ENCODE measurements around the gene MYLK.
"Not testable (repeated sequence)": the region's sequence is repeated elsewhere in the genome, so short reads cannot be mapped to it uniquely, and the experiment has no call there.

The MYLK gene

GRCh38 chr3:123884203-123884831 is at the start of gene MYLK:
MYLK (minus strand) TSS chr3:123884332; CDS start chr3:123793841, 90,491 bp downstream.
- DNase-seq (ENCODE audit: low spot score): peak; percentile 20

- no peak for DNase-seq (ENCODE audit: low spot score)
Measured at GRCh38 chr3:123930445-123930844, 46.3 kb upstream of the MYLK start.

- DNase-seq (ENCODE audit: low spot score): no peak
Measured at GRCh38 chr3:123929325-123929724, 45.2 kb upstream of the MYLK start.

- no peak for DNase-seq (ENCODE audit: low spot score)
Measured at GRCh38 chr3:123926396-123926795, 42.3 kb upstream of the MYLK start.

- DNase-seq (ENCODE audit: low spot score): no peak
Measured at GRCh38 chr3:123920868-123921267, 36.7 kb upstream of the MYLK start.

- no peak for DNase-seq (ENCODE audit: low spot score)
Measured at GRCh38 chr3:123920383-123920782, 36.3 kb upstream of the MYLK start.

- DNase-seq (ENCODE audit: low spot score): no peak
Measured at GRCh38 chr3:123919353-123919752, 35.2 kb upstream of the MYLK start.

- peak; percentile 16 for DNase-seq (ENCODE audit: low spot score)
Measured at GRCh38 chr3:123914829-123915228, 30.7 kb upstream of the MYLK start.

- DNase-seq (ENCODE audit: low spot score): no peak
Measured at GRCh38 chr3:123909785-123910184, 25.7 kb upstream of the MYLK start.

GRCh38 chr3:123907720-123908119 is 23.6 kb upstream of the MYLK start:
- no peak for DNase-seq (ENCODE audit: low spot score)

- no peak for DNase-seq (ENCODE audit: low spot score)
Measured at GRCh38 chr3:123899300-123899865, 15.3 kb upstream of the MYLK start.

GRCh38 chr3:123893012-123893411 is 8.9 kb upstream of the MYLK start:
- no peak for DNase-seq (ENCODE audit: low spot score)

- no peak for DNase-seq (ENCODE audit: low spot score)
Measured at GRCh38 chr3:123892195-123892594, 8.1 kb upstream of the MYLK start.

- DNase-seq (ENCODE audit: low spot score): not testable (repeated sequence)
Measured at GRCh38 chr3:123890991-123891390, 6.9 kb upstream of the MYLK start.

- not testable (repeated sequence) for DNase-seq (ENCODE audit: low spot score)
Measured at GRCh38 chr3:123890162-123890561, 6.0 kb upstream of the MYLK start.

GRCh38 chr3:123884993-123885392 is 861 bp upstream of the MYLK start:
- no peak for DNase-seq (ENCODE audit: low spot score)

- DNase-seq (ENCODE audit: low spot score): no peak
Measured at GRCh38 chr3:123883701-123884202, 380 bp downstream of the MYLK start.

- DNase-seq (ENCODE audit: low spot score): no peak
Measured at GRCh38 chr3:123883111-123883510, 1.0 kb downstream of the MYLK start.

- DNase-seq (ENCODE audit: low spot score): no peak
Measured at GRCh38 chr3:123881771-123882170, 2.4 kb downstream of the MYLK start.

- no peak for DNase-seq (ENCODE audit: low spot score)
Measured at GRCh38 chr3:123880998-123881561, 3.1 kb downstream of the MYLK start.

GRCh38 chr3:123878807-123879206 is 5.3 kb downstream of the MYLK start:
- no peak for DNase-seq (ENCODE audit: low spot score)

- DNase-seq (ENCODE audit: low spot score): no peak
Measured at GRCh38 chr3:123877965-123878364, 6.2 kb downstream of the MYLK start.

- DNase-seq (ENCODE audit: low spot score): no peak
Measured at GRCh38 chr3:123877466-123877865, 6.7 kb downstream of the MYLK start.

- DNase-seq (ENCODE audit: low spot score): no peak
Measured at GRCh38 chr3:123876858-123877257, 7.3 kb downstream of the MYLK start.

All from Ammon's horn (tissue), 1 donor.